H1 (cell line): ENCODE results near the gene ZSCAN20. TPM values are rescaled to one million over a fixed set of nuclear protein-coding genes. Genes with fewer than 3 reads are reported as not detected.
A peak's percentile ranks its signal among the peaks of the same experiment; 100 is the strongest.

Source experiments
- CHD7 ChIP-seq: fragments of 300-600 bp; sonication (generic); IDR thresholded peaks from 2 replicates; pipeline ENCODE4 v1.7.1; 2012; ENCODE audit warnings: low read length, moderate library complexity, mild to moderate bottlenecking, inconsistent platforms; ENCODE audit not compliant: insufficient replicate concordance
- FOSL1 ChIP-seq: IDR thresholded peaks from 2 replicates; pipeline ENCODE4 v1.6.1; 2011; ENCODE audit warnings: mild to moderate bottlenecking, low read depth, low read length, moderate library complexity; ENCODE audit not compliant: insufficient read depth
- GABPA ChIP-seq: IDR thresholded peaks from 2 replicates; pipeline ENCODE4 v1.6.1; 2011; ENCODE audit warnings: mild to moderate bottlenecking, low read length, moderate library complexity, borderline replicate concordance; ENCODE audit not compliant: insufficient read depth
- HDAC2 ChIP-seq, 2 experiments: fragments of 300-600 bp in 1 of 2; sonication (generic) in 1 of 2; IDR thresholded peaks; 2 replicates each; pipeline ENCODE4 v1.6.1; 2011 to 2012; ENCODE audit warnings: low read depth in 2 of 2, low read length in 2 of 2, mild to moderate bottlenecking in 2 of 2, moderate library complexity in 2 of 2, borderline replicate concordance in 1 of 2, inconsistent platforms in 1 of 2
- MAX ChIP-seq: IDR thresholded peaks from 2 replicates; pipeline ENCODE4 v1.6.1; 2012; ENCODE audit warnings: inconsistent platforms
- POLR2AphosphoS5 ChIP-seq: IDR thresholded peaks from 2 replicates; pipeline ENCODE4 v1.6.1; 2011; ENCODE audit warnings: low read depth, low read length
- RFX5 ChIP-seq: IDR thresholded peaks from 2 replicates; pipeline ENCODE4 v1.6.1; 2011; ENCODE audit warnings: low read depth, low read length, improper control_type of control experiment, borderline replicate concordance
- TAF7 ChIP-seq: optimal IDR thresholded peaks from 2 replicates; pipeline ENCODE3; 2011; ENCODE audit warnings: low read depth, mild to moderate bottlenecking, inconsistent platforms, low read length, moderate library complexity, borderline replicate concordance
- ZNF274 ChIP-seq: IDR thresholded peaks from 2 replicates; pipeline ENCODE4 v1.7.0; 2012; ENCODE audit warnings: low read length, borderline replicate concordance; ENCODE audit errors: extremely low read depth
- polyA plus RNA-seq, 7 experiments: library from polyadenylated mRNA; depleted of rRNA in 3 of 7; stranded (reverse) in 5 of 7; unstranded in 2 of 7; fragments of >200 nt in 5 of 7; fragments of 200-250 nt in 2 of 7; gene quantifications; 1 replicate in 5 of 7; 2 replicates in 1 of 7; 4 replicates in 1 of 7; pipeline versions ENCODE4 v1.2.1 to v1.2.3, GENCODE V29; 2011 to 2013; ENCODE audit warnings: missing spikeins in 2 of 7, mixed read lengths in 2 of 7
- total RNA-seq: library from RNA; stranded (reverse); fragmentation: NEBNext Ultra II Directional; extraction: Animal tissue kit (Norgen Biotek cat#: 25700); gene quantifications from 2 replicates; pipeline ENCODE4 v1.2.1, GENCODE V29; 2021

The ZSCAN20 gene
- total and polyA plus RNA-seq, 2 of the 8 experiments (the other 6 are each of a cell fraction or from before 2014, with no cell fraction given) = 0.70 to 3.4 TPM

GRCh38 chr1:33472269-33472980 is at the start of gene ZSCAN20 (continued):
- no peak for TF ChIP-seq FOSL1
- TF ChIP-seq TAF7 = peak; percentile 37
- TF ChIP-seq MAX = 0 out of 2 replicates have a peak, but pooled peaks have one; percentile 26
- TF ChIP-seq GABPA = peak; percentile 76; the same call in 1 of the 2 replicates
- TF ChIP-seq ZNF274 = no peak
- TF ChIP-seq CHD7 = no peak
- TF ChIP-seq HDAC2 (IDR thresholded peaks at IDR 0.05; ENCODE audit: borderline replicate concordance in 1 of 2, low read depth in 2 of 2, low read length in 2 of 2) = no peak
- no peak; the same call in 1 of the 2 replicates for TF ChIP-seq POLR2AphosphoS5
- TF ChIP-seq RFX5 = no peak
